HG03432 (cell line): Measurements from ENCODE around the gene BAZ2B.

Source experiments
- ATAC-seq: cut with Tn5 transposase; IDR thresholded peaks from one replicate; pipeline ENCODE4 v1.9.1; 2021; ENCODE audit warnings: mild to moderate bottlenecking, moderate library complexity; ENCODE audit not compliant: unreplicated experiment

The BAZ2B gene

DNA sequence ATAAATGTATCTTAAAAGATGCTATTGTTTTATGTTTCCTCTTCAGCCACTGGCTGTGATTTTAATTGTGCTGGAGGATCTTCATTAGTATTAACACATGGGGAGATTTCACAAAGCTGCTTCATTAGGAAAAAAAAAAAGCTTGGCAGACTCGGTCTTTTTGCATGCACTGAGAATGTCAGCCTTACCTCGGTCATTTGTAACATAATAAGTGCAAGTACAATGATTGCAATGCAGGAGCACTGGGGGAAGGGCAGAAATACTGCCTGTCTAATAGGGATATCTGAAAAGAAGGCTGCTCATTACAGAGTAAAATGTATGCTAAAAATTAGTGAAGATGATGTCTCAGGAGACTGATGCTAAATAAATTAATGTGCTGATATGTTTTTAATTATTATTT lies 1.3 kb upstream of the BAZ2B start:
- no peak for ATAC-seq

DNA sequence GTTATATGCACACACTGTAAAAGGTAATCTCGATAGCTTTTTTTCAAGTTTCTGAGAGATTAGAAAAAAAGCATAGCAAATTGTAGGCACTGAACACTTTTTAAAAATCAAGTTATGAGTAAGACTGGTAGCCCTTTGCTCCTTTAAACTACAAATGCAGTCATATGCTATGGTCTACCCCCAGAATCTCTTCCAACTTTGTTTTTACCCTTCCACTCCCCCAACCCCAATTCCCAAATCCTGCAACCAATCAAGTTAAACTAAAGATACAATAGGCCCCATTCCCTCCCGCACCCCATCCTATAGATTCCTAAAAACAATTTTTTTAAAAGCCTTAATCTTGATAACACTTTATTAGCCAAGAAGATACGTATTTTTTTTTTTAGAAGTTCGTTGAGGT lies 752 bp upstream of the BAZ2B start:
- ATAC-seq = no peak

DNA sequence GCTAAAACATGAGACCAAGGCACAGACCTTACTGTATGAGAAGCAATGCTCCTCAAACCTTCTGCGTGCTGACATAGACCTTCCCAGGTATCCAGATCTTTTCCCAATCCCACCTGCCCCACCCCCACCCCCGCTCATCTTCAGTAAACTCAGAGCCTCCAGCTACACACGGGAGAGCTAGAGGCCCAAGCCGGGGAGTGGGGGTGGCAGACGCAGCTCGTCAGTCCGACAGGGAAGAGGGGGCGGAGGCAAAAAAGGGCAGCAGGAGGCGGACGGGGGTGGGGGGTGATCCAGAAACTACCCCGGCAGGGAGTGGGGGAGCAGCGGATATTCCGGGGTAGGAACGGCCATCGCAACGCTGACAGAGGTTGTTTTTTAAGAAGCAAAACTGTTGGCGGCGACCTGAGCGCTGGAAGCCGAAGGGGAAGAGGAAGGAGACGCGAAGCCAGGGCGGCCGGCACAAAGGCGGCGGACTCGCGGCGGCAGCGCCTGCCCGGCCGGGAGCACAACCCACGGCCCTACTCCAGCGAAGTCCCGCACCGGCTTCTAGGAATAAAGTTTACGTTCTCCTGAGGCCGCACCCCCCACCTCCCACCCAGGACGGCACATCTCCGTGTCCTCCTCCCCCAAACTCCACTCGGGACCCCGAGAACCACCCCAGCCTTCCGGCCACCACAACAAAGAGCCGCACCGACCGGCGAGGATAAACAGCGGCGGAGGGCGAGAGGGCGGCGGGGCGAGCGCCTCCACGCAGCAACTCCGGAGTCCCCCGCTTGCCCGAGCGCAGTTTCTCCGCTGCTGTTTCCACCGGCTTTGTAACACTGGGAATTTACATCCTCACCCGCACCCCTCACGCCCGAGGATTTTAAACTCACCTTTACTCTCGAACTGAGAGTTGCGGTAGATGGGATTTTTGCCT lies 722 bp downstream of the BAZ2B start:
- ATAC-seq = peak; percentile 79

DNA sequence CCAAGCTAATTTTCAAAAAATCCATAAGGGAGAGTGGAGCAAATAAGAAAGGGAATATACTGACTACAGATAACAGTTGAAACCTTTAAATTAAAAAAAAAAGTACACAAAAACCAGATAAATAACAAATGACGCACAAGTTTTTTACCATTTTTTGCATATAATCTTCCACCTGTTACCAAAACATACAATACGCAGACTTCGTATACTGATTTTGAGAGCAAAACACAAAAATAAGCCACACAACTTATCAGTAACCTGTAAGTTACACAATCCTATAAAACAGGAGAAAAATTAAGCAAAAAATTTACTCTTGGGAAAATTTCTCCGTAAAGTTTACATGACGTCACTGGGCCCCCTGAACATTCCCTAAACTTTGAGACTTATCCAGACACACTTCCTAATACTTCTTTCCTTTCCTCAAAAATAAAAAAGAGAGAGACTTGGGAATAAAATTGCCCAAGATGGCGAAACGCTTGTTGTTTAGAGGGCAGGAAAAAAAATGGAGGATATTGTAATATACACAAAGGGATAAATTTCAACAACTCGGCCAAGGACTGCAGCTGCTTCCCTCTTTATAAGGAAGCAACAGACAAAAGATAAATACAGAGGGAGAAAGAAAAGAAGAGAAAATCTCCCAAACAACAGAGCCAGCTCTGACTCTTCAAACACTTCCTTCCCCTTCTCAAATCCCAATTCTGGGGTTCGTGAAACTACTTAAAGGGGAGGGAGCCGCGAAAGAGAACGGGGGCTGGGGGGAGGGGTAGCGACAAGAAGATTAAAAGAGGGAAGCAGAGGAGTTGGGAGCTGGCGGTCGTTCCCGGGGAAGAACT lies 1.6 kb downstream of the BAZ2B start:
- peak; percentile 17 for ATAC-seq

DNA sequence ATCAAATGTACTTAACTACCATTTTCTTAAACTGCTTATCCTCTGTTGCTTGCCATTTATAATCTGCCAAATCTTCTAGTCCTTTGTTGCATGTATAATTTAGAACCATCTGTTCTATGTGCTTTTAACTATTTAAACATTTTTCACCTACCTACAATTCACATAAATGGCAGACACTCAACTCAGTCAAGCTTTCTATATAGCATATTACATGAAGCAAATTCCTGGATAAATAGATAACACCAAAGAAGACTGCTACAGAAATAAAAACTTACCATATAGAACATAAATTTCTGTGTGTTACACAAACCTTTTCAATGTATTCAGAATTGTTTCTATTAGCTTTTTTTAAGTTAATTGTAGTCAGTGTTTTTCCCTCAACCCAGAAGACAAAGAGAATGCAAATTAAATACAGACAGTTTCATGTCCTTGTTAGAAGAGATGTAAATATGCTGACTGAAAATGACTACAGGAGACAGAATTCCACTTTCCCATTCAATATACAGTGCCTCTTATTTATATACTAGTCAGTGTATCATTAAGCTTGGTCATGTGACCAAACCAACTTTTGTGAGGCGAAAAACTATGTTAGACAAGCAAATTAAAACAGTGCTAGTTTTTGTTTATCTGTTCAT lies 2.6 kb downstream of the BAZ2B start:
- ATAC-seq = no peak

DNA sequence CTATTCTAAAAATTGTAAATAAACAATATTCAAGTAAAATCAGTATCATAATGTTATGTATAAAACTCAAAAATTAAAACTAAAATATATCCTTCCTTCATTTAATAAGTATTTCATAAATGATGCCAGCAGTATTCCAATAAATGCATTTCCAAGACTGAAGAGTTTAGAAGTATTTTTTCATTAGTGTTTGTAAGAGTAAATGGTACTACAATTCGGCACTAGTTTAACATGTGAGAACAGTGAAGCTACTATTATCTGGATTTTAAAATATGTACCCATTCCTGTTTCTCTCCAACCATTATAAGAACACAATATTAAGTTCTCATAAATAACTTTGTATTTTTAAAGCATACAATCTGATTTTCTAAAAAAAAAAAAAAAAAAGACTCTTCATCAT lies 3.3 kb downstream of the BAZ2B start:
- ATAC-seq = no peak

DNA sequence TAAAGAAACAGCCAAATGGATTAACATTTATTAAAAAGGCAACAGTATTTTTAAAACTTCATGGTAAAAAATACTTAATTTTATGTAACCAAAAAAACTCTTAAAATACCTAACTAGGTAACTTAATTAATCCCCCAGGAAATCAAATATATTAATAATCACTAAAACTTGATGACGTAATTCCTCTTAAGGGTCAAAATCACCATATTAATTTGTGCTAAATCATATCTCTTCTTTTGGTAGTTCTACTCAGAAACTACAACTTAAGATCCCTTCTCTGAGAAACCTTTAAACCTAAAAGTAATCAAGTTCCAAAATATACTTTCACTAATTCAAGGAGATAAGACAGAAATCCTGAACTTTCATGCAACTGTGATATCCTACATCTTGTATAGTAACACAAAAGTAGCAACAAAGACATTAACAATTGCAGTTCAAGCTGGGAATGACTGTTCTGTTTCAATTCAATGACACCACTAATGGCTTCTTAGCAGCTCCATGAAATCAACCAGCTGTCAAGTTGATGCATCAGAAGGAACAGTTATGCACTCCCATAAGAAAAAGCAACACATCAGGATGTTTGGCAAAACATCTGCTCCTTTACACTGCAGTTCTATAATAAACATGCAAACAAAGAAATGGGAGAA lies 4.0 kb downstream of the BAZ2B start:
- no peak for ATAC-seq

DNA sequence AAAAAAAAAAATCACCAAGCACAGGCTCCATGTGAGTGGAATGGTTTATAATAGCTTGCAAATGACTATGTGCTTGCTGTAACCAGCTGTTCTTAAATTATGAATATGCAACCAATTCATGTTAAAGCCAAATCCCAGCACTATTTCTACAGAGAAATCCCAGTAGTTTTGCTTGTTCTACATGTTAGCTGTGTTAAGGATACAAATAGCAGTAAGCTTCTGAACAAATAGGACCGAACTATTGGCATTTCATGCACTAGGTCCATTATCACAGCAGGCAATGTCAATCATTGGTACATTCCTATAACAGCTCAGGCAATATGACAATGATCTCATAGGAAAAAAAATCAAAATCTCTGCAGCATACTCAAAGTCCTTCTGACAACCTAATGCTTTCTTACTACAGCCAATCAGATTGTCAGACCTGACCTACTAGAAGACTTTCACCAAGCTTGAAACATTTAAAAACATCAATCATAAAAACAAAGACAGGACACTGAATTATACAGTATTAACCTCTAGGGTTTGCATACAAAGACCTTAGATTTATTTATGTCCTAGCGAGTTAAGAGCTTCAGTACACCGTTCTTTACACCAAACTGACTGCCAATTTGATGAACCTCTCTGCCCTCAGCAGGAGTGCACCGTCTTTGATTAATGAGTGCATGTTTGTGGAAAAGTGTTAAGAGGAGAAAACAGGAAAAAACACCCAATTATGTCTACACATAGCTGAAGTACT lies 6.4 kb downstream of the BAZ2B start:
- no peak for ATAC-seq

DNA sequence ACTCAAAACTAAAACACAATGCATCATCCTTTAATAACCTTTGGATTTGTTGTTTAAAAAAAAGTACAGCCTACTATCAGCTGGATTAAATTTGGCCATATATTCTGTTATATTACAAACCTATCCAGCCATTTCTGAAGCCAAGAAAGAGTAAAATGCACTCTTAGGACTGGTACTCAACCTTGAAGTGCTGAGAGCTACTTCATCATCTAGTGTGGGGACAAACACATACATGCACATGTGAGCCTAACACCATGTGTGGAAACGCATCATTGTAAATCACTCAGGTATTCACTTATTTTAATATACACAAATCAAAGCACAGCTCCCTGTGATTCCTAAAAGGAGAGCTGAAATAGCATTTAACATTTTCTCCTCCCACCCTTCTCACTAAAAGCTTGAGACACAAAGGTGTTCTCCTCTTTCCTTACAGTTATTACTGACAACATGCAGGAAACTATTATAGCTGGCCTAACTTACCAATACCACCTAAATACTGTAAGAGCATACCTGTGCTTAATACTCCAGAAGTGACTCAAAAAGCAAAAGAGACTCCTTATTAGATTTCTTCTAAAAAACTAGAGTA lies 7.5 kb downstream of the BAZ2B start:
- no peak for ATAC-seq

DNA sequence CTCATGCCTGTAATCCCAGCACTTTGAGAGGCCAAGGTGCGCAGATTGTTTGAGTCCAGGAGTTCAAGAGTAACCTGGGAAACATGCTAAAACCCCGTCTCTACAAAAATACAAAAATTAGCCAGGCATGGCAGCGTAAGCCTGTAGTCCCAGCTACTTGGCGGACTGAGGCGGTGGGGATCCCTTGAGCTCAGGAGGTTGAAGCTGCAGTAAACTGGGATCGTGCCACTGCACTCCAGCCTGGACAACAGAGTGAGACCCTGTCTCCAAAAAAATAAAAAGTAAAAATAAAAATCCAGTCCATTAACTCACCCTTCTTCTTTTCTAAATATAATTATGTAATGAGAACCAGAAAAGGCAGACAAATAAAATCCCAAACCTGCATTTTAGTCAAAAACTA lies 8.2 kb downstream of the BAZ2B start:
- no peak for ATAC-seq

DNA sequence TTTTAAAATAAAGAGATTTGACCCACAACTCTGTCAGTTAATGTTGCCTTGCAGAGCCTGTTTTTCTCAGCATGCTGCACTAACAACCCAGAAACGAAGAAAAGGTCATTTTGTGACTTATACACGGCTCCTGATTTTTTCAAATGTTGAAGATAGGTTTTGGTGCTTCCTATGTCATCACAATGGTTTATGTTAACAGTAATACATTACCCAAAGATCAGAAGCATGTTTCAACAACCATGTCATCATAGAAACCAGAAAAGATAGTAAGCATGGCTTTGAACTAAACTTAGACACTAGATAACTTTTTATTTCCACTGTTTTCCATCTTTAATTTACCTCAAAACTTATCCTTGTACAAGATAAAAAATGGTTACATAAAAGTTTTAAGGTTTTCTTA lies 10.1 kb downstream of the BAZ2B start:
- ATAC-seq = no peak

DNA sequence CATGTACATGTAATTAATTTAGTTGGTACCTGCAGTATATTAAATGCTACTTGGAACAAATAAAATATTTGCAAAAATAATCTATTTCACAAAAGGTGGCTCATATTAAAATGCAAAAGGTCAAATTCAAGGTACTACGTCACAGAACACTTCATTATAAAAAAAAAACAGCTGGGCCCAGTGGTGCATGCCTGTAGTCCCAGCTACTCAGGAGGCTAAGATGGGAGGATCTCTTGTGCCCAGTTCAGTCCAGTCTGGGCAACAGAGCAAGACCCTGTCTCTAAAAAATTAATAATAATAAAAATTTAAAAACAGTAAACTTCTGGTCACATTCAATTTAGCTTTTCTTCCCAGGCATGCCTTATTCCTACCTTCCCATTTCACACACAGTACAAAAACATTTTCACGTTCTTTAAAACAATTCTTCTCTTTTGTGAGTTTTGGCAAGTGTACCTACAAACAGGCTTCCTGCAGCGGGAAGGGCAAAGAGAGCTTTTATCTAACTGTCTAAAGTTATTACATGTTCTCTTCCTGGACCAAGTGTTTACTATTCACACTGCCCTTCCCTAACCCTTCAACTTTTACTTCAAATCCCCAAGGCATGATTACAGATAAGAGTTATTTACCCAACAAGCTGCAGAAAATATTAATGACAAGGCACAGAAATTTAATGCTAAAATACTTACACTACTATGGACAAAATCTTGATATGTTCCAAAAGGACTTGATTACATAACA lies 10.7 kb downstream of the BAZ2B start:
- ATAC-seq = no peak

DNA sequence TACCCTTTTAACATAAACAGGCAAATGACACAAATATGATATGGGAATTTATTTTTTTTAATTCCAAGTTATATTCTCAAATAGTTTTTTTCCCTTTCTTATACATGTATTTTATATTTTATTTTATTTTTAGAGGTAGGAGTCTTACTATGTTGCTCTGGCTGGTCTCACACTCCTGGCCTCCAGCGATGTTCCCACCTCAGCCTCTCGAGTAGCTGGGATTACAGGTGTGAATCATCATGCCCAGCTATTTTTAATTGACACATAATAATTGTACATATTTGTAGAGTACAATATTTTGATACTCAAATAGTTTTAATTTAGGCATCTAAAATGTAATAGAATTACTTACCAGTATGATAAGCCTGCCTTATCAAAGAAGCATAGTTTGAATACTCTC lies 12.2 kb downstream of the BAZ2B start:
- no peak for ATAC-seq

DNA sequence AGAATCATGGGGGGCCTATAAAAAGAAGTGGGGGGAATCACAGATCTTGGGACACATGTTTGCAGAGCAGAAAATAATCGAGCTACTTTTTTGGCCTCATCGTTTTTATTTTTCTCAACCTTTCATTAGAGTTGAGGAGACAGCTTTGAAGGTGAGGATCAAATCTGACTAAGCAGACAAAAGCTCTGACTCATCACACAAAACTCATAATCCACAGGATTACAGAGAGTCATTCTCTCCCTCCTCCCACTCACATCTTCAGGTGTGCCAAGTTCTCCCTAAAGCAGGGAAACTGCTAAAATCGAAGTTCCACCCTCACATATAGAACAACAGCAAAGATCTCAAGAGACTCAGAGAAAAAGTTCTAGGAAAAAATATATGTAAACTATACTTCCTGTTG lies 15.6 kb downstream of the BAZ2B start:
- ATAC-seq = no peak

DNA sequence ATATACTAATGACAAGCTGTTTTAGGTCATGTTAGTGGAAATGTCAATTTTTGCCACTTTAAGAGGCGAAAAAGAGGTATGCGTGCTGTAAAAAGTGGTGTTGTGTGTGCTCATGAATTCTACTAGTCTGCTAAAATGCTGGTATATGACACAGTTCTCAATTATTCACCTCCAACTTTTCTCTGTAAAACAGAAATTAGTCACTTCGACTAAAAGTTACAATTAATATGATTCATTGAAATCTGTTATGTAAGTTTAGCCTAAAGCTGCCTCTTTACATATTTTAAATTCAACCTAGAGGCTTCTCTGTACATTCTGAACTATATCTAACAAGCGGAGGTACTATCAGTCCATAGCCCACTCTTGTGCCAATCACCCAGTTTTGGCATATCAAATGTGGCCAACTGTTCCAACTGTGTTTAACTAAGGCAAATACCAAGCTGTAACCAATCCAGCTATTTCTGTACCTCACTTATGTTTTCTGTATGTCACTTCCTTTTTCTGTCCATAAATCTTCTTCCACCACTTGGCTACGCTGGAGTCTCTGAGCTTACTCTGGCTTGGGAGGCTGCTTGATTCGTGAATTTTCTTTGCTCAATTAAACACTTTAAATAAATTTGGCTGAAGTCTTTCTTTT lies 20.8 kb downstream of the BAZ2B start:
- no peak for ATAC-seq

DNA sequence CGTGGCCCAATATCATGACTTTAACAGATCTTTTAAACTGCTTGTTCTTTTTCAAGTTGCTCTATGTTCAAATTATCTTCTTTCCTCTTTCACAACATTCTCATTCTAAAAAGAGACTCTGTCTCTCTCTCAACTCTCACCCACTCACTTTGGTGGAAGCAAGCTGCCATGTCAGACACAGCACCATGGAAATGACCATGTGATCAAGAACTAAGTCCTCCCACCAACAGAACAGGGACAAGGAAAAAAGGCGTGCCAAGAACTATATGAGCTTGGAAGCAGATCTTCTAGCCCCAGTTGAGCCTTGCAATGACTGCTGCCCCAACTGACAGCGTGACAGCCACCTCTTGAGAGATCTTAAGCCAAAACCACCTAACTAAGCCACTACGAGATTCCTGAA lies 23.9 kb downstream of the BAZ2B start:
- ATAC-seq = no peak

DNA sequence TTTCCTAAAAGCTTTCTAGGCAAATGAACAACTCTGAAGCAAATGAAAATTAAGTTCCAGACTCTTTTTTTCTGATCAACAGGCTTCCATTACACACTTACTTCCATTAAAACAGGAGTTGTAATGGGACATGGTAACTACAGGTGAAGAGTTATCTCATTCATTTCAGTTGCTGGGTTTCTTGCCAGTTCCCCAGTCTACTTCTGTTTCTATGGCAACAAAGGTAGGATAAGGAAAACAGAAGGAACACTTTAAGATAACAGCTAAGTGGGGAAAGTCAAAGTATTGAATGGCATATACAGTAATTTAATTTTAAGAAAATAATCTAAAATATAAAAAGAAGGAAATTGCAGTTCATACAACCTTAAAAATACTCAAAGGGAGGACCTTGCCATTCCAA lies 25.1 kb downstream of the BAZ2B start:
- no peak for ATAC-seq

DNA sequence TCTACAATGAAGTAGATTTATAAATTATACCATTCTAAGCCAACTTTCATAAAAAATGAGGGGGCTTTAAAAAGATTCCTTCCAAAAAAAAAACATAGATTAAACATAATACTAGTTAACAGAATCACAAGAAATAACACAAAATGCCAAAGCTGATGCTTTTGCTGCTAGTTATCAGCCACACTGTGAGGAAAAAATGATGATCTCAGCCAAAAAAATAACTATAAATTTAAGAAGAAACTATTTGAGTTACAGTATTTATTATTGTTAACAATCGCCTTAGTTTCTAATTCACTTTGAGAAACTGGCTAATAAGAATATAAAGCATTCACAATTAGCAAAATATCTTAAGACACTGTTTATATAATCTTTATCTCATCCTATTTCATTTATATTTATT lies 27.1 kb downstream of the BAZ2B start:
- no peak for ATAC-seq

DNA sequence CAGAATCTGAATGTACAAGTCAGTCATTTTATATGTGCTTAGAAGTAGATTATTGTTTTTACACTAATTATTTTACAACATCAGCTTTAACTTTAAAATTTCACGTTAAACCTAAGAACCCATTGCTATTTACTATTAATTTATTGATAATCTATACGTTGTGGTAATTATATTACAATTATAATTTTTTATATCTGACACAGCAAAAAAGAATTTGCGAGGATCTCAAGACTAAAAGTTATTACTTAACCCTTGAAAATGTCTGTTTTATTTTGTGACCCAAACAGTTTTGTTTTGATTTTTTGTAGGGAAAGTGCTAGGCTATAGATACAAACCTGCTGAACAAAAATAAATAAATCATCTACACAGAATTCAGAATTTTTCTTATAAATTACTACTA lies 30.3 kb downstream of the BAZ2B start:
- ATAC-seq = no peak
